Activated T-cell treated with anti-CD3 and anti-CD28 coated beads, Interleukin-2, amount 50 U/mL, for 24 hours (primary cell): ENCODE measurements around the gene TOGARAM2.
"Not testable (repeated sequence)": the region's sequence is repeated elsewhere in the genome, so short reads cannot be mapped to it uniquely, and the experiment has no call there.

ENCODE experiments used
- DNase-seq: peaks from one replicate; pipeline ENCODE4 v3.0.0-alpha.2; 2020
- H3K27ac Mint-ChIP-seq: 2 replicates; pipeline ENCODE4 v1.8.0; 2020; ENCODE audit warnings: mild to moderate bottlenecking, mixed read lengths
- H3K27me3 Mint-ChIP-seq: 2 replicates; pipeline ENCODE4 v1.8.0; 2020; ENCODE audit warnings: mixed read lengths
- H3K36me3 Mint-ChIP-seq: 2 replicates; pipeline ENCODE4 v1.8.0; 2020; ENCODE audit warnings: low read depth, mixed read lengths
- H3K4me1 Mint-ChIP-seq: 2 replicates; pipeline ENCODE4 v1.8.0; 2020; ENCODE audit warnings: low read depth, mixed read lengths
- H3K4me3 Mint-ChIP-seq: 2 replicates; pipeline ENCODE4 v1.8.0; 2020; ENCODE audit warnings: mild to moderate bottlenecking, moderate library complexity, mixed read lengths
- H3K9me3 Mint-ChIP-seq: 2 replicates; pipeline ENCODE4 v1.8.0; 2020; ENCODE audit warnings: mixed read lengths

Gene TOGARAM2

DNA sequence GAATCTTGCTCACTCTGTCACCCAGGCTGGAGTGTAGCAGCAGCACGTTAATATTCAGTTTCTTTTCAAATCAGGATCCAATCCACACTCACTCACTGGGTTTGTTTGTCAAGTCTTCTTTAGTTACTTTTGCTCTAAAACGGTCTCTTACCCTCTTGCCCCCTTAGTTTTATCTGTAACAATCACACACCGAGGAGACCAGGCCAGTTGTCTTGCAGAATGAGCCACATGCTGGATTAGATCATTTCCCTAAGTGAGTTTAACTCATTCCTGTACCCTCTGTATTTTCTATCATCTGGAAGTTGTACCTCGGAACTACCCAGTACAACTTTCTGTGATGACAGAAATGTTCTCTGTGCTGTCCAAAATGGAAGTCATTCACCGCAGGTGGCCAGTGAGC is 20.7 kb upstream of the TOGARAM2 start:
- DNase-seq: no peak
- Mint-ChIP-seq H3K36me3 (no peaks in the 10 kb centered on the region), H3K4me3 (no peak overlapping the region), H3K9me3 (no peaks in the 10 kb centered on the region), H3K27ac (no peak overlapping the region), H3K27me3 (no peaks in the 10 kb centered on the region), H3K4me1 (peaks cover 15% of the 10 kb centered on the region)

DNA sequence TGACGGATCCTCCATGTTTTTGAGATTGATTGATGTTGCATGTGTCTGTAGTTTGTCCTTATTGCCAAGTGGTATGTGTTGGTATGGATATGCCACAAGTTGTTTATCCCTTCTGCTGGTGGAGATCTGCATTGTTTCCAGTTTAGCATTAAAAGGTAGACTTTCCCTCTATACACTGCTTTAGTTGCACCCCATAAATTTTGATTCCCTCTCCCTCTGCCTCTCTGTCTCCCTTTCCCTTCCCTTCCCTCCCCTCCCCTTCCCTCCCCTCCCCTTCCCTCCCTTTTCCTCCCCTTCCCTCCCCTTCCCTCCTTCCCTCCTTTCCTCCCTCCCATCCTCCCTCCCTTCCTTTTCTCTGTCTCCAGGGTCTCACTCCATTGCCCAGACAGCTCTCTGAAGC is 18.6 kb upstream of the TOGARAM2 start:
- Mint-ChIP-seq H3K27me3 (no peaks in the 10 kb centered on the region), H3K27ac (no peak overlapping the region), H3K9me3 (no peaks in the 10 kb centered on the region), H3K36me3 (no peaks in the 10 kb centered on the region), H3K4me3 (no peak overlapping the region), H3K4me1 (peaks cover 2% of the 10 kb centered on the region)
- no peak for DNase-seq

DNA sequence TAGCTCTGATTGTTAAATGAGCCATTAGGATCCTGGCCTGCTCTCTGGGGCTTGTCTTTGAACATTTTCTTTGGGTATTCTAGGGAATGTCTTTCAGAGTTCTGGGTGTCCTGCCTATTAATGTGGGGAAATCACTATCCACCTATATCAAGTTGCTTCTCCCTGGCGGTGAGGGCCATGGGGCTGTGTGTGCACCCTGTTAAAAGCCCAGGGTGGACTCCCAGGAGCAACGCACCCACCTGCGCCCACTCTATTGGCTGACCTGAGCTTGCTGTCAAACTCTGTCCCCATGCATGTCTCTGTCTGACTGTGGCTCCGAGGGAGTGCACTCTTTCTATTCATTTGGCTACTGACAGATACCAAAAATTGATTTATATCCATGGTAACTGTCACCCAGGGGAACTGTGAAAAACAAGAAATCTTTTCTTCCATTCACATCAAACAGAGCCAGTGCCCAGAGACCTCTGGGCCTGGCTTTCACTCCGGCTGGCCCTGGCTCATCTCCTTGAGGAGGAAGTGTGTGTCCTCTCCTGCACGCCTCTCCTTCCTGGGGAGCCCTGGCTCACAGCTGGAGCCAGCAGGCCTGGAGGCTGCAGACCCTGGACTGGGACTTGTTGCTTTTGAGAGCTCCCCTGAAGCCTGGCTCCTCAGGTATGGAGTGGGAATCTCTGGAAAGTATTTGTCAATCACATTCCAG is 10.5 kb upstream of the TOGARAM2 start:
- Mint-ChIP-seq H3K4me1 (peaks cover 6% of the 10 kb centered on the region), H3K27me3 (no peaks in the 10 kb centered on the region), H3K4me3 (no peak overlapping the region), H3K9me3 (no peaks in the 10 kb centered on the region), H3K36me3 (no peaks in the 10 kb centered on the region), H3K27ac (no peak overlapping the region)
- DNase-seq: no peak

DNA sequence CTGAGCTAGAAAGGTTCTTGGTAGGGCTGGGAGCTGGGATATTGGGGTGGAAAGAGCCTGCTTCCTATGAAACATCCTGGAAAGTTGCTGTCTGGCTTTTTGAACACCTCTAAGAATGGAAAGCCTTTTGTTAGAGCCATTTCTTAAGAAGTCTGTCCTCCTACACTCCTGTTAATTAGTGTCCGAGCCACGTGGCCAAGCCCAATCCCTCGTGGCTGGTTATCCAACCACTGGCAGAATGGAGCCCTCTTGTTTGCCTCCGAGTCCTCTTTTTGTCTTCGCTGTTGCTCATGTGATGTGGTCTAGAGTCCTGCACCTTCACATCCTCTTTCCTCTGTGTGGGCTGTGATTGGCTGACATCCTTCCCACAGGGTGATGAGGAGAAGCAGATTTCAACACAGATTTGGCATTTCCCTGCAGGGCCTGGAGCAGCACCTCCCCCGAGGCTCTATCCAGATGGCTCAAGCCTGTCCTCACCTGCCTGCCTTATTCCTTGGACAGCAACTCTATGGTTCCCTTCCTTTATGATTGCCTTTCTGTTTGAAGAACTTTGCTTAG is 8.2 kb upstream of the TOGARAM2 start:
- no peaks in the 10 kb centered on the region for H3K9me3 Mint-ChIP-seq
- H3K4me3 Mint-ChIP-seq: no peak overlapping the region
- no peaks in the 10 kb centered on the region for H3K27me3 Mint-ChIP-seq
- no peak overlapping the region for H3K27ac Mint-ChIP-seq
- peaks cover 6% of the 10 kb centered on the region for H3K4me1 Mint-ChIP-seq
- no peak for DNase-seq
- no peaks in the 10 kb centered on the region for H3K36me3 Mint-ChIP-seq

DNA sequence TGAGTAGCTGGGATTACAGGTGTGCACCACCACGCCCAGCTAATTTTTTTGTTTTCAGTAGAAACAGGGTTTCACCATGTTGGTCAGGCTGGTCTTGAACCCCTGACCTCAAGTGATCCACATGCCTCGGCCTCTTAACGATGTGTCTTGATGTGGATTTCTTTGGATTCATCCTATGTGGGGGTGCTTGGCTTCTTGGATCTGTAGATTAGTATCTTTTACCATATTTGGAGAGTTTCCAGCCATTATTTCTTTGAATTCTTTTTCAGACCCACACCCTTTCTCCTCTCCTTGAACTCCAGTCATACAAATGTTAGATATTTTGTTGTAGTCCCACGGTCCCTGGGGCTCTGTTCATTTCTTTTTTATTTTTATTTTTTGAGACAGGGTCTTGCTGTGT is 6.8 kb upstream of the TOGARAM2 start:
- peaks cover 6% of the 10 kb centered on the region for H3K4me1 Mint-ChIP-seq
- H3K36me3 Mint-ChIP-seq: no peaks in the 10 kb centered on the region
- H3K27me3 Mint-ChIP-seq: no peaks in the 10 kb centered on the region
- no peak overlapping the region for H3K4me3 Mint-ChIP-seq
- no peak overlapping the region for H3K27ac Mint-ChIP-seq
- DNase-seq: no peak
- H3K9me3 Mint-ChIP-seq: no peaks in the 10 kb centered on the region

DNA sequence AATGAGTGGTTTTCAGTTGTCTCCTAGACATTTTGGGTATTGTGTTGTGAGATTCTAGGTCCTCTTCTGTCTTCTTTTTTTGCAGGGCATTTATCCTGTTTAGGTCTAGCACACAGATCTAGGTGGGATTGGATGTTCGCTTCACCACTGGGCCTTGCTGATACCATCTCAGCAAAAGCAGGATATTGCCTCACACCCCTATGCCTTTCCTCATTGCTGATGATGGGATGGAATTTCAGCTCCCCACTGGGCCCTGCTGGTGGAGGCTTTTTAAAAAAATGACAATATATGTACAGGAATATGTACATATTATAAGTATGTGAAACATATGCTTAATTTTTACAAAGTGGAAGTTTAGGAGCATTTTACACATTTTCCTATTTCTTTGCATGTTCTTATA is 5.4 kb upstream of the TOGARAM2 start:
- no peak for DNase-seq
- H3K4me1 Mint-ChIP-seq: peaks cover 6% of the 10 kb centered on the region
- H3K9me3 Mint-ChIP-seq: no peaks in the 10 kb centered on the region
- H3K4me3 Mint-ChIP-seq: no peak overlapping the region
- H3K36me3 Mint-ChIP-seq: no peaks in the 10 kb centered on the region
- H3K27ac Mint-ChIP-seq: no peak overlapping the region
- H3K27me3 Mint-ChIP-seq: no peaks in the 10 kb centered on the region

DNA sequence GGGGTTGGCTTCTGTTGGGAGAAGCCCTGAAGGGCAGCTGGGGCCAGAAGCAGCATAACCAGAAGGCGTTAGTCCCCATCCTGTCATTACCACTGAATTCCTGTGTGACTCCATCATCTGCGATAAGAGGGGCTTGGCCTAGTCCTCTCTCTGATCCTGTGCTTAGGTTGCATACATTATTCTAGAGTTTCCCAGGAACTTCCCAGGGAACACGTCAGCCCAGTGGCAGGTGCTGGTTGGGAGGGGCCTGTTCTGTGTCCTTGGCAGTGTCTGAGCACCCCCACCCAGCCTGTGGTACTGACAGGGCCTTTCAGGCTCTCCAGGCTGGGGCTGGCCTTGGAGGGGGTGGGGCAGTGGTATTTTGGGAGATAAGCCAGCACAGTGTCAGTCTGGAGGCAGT is 4.5 kb upstream of the TOGARAM2 start:
- no peak for DNase-seq
- Mint-ChIP-seq H3K4me3 (no peak overlapping the region), H3K9me3 (no peaks in the 10 kb centered on the region), H3K27me3 (no peaks in the 10 kb centered on the region), H3K4me1 (peaks cover 6% of the 10 kb centered on the region), H3K27ac (no peak overlapping the region), H3K36me3 (no peaks in the 10 kb centered on the region)

DNA sequence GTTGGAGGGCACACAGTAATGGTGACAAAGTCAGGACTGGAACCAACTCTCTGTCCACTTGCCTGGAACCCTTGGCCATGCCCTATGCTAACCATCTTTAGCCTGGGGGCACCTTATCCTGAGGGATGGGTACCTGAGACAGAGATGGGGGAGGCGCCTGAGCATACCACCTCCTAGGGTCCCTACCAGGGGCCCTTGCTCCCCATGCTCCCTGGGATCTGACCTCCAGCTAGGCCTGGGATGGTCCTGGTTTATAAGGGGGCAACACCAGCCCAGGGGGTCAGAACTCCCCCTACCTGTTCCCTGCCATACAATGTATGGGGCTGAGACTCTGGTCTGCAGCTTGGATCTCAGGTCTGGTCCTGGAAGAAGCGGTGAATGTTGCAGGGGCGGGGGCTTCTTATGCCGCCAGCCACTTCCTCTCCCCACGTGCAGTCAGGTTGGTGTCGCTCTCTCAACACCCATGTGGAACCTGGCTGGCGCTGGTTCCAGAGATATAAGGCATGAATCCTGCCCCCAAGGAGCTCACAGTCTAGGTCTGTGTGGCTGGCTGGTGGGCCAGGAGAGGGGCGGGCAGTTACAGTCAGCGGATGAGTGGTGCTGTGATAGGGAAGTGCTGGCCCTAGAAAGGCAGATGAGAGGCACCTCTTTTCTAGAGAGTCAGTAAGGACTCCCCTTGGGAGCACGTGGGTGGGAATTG is 3.8 kb upstream of the TOGARAM2 start:
- Mint-ChIP-seq H3K9me3 (no peaks in the 10 kb centered on the region), H3K4me1 (peaks cover 6% of the 10 kb centered on the region), H3K36me3 (no peaks in the 10 kb centered on the region), H3K27me3 (no peaks in the 10 kb centered on the region), H3K27ac (no peak overlapping the region), H3K4me3 (no peak overlapping the region)
- DNase-seq: no peak

DNA sequence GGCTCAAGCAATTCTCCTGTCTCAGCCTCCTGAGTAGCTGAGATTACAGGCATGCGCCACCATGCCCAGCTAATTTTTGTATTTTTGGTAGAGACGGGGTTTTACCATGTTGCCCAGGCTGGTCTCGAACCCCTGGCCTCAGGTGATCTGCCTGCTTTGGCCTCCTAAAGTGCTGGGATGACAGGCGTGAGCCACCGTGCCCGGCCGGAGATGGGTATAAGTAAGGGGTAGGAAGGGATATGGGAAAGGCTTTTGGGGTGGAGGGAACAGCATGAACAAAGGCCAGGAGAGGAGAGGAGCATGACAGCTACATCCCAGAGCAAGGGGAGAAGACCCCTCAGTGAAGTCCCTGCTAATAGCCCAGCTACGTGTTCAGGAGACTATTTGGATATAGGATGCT is 3.1 kb upstream of the TOGARAM2 start:
- DNase-seq, H3K27me3 Mint-ChIP-seq, H3K27ac Mint-ChIP-seq, H3K4me3 Mint-ChIP-seq, H3K4me1 Mint-ChIP-seq, H3K36me3 Mint-ChIP-seq, H3K9me3 Mint-ChIP-seq: not testable (repeated sequence)

DNA sequence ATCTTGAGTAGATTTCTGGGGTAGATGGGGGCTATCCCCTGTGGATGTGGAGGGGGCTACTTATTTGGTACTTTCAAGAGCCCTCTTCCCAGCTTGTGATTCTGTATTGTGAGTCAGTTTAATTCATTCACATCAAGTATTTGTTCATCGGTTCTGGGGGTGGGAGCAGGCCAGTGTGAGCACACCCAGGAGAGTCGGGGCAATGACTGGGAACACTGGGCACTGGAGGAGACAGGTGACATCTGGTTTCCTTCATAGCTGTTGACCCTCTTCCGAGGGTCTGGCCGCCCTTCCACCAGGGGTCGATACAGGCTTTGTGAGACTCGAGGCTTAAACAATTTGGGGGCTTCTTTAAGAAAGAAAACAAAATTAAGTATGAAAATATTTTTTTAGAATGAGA is 2.5 kb upstream of the TOGARAM2 start:
- no peak overlapping the region for H3K4me3 Mint-ChIP-seq
- H3K9me3 Mint-ChIP-seq: no peaks in the 10 kb centered on the region
- no peaks in the 10 kb centered on the region for H3K36me3 Mint-ChIP-seq
- no peak for DNase-seq
- no peak overlapping the region for H3K27ac Mint-ChIP-seq
- no peaks in the 10 kb centered on the region for H3K27me3 Mint-ChIP-seq
- no peaks in the 10 kb centered on the region for H3K4me1 Mint-ChIP-seq

DNA sequence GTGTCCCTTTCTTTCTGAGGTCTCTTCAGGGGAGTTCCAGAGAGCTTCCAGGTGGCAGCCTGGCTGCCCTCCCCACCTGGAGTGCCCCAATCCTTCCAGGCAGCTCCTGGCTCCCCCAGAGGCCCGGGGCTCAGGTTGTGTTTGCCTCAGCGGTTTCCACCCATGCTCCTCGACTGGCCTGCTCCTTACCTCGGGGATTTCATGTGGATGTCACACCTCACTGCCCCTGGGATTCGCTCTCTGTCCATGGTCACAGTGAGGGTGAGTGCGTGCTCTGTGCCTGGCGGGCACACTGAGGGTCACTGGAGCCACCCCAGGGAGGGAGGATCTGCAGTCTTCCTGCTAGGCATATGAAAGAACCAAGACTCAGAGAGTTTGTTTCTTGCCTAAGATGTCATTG is 2.1 kb upstream of the TOGARAM2 start:
- DNase-seq: no peak
- Mint-ChIP-seq H3K27ac (no peak overlapping the region), H3K27me3 (no peaks in the 10 kb centered on the region), H3K4me1 (no peaks in the 10 kb centered on the region), H3K9me3 (no peaks in the 10 kb centered on the region), H3K4me3 (no peak overlapping the region), H3K36me3 (no peaks in the 10 kb centered on the region)

DNA sequence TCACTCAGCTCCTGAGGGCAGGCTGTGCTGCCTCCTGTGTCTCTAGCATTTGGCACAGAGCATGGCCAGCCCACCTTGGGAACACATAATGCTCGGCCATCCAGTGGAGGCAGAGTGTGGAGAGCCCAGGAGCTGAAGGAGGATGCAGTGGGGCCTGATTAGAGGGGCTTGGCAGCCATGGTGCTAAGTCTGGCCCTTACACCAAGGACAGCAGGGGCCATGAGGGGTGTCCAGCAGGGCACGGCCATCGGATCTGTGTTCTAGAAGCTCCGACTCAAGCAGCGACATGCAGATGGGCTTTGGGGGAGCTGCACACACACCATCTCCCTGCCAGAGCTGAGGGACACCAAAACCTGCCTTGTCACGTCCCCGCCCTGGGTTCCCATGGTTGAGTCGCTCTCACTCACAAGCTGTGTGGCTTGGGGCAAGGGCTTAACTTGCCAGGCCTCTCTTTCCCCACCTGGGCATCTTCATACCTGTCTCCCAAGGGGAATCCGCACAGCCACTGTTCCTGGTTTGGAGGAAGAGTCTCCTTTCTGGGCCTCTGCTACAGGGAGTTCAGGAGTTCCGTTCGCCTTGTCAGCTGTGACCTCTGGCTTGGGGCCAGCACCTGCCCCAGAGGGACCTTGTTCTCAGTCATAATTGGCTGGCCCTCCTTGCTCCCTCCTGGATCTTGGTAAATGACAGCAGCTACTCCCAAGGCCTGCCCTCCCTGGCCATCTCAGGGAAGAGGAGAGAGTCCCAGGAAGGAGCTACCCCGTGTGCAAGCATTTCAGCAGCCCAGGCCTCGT is 1.3 kb upstream of the TOGARAM2 start:
- Mint-ChIP-seq H3K36me3 (no peaks in the 10 kb centered on the region), H3K27ac (no peak overlapping the region), H3K9me3 (no peaks in the 10 kb centered on the region), H3K27me3 (no peaks in the 10 kb centered on the region), H3K4me3 (no peak overlapping the region), H3K4me1 (no peaks in the 10 kb centered on the region)
- no peak for DNase-seq

DNA sequence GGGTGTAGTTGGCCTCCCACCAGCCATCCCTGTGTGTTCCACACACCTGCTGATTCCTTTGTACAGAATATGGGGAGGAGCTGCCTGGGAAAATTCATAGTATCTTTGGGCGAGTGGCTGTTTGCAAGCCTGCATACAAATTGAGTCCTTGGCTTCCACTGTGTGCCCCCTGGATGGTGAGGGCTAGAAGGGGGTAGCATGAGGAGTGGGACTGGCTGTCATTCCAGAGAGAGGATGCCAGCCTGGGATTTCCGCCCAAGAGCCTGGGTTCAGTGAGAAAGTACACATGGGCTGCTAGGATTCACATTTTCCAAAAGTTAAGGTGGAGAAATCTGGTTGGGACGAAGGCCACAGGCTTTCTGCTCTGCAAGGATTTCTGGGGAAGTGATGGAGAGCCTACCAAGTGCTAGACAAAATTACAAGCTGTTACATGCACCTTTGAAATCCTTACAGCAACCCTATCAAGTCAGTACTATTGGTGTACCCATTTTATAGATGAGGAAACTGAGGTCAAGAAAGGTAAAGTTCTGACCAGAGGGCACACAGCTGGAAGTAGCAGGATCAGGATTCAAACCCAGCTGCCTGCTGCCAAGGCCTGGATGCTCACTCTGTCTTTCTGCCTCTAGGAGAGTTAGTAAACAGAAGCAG is 606 bp upstream of the TOGARAM2 start:
- Mint-ChIP-seq H3K4me1 (no peaks in the 10 kb centered on the region), H3K4me3 (no peak overlapping the region), H3K9me3 (no peaks in the 10 kb centered on the region), H3K27ac (no peak overlapping the region), H3K36me3 (no peaks in the 10 kb centered on the region), H3K27me3 (no peaks in the 10 kb centered on the region)
- no peak for DNase-seq

DNA sequence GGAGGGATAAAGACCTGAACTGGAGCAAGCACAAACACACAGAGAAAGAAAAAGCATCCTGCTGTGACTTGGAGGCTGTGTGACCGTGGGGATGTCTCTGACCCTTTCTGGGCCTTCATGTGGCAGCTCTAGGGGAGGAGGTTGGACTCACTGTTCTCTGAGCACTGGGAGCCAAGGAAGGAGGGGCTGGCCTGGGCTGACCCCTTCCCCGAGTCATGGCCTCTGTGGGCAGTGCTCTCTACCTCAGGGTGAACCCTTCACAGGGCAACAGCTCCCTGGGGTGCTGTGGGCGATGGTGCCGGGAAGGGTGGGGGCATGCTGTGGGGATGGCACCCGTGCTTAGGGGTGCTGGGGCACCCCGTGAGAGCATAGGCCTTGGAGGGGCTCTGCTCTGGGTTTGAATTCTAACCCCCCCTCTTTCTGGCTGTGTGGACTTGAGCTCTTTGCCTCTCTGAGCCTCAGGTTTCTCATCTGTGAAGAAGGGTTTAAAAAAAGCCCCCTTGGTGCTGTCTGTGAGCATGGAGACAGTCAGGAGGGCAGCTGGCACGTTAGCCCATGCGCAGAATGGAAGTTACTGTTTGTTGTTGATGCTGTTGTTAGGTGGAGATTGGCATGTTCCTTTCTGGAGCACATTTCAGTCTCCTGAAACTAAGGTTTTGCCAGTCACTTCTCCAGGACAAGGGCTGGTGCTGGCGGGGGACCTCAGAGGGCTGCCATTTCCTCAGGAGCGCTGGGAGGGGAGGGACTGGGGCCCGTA is 700 bp downstream of the TOGARAM2 start:
- H3K27me3 Mint-ChIP-seq: no peaks in the 10 kb centered on the region
- H3K4me3 Mint-ChIP-seq: no peak overlapping the region
- no peaks in the 10 kb centered on the region for H3K36me3 Mint-ChIP-seq
- no peaks in the 10 kb centered on the region for H3K4me1 Mint-ChIP-seq
- no peak for DNase-seq
- H3K9me3 Mint-ChIP-seq: no peaks in the 10 kb centered on the region
- H3K27ac Mint-ChIP-seq: no peak overlapping the region
